Spleen (tissue), 7 donors: ENCODE results near the gene HAL.

Experiments
- POLR2A ChIP-seq, 3 donors: fragments of 450-650 bp; IDR thresholded peaks; one replicate each; pipeline ENCODE4 v1.5.1; 2017; ENCODE audit warnings: antibody characterized with exemption in 3 of 3, mild to moderate bottlenecking in 1 of 3
- POLR2AphosphoS5 ChIP-seq, 3 donors: sonication (generic); formaldehyde crosslinking; IDR thresholded peaks; one replicate each; pipeline ENCODE4 v1.5.1; 2017; ENCODE audit warnings: antibody characterized with exemption in 3 of 3
- TF ChIP-seq, protein P1 (sequence below), 11 experiments: fragments of 200-600 bp in 7 of 11; fragments of 450-650 bp in 4 of 11; sonication (generic) in 4 of 11; IDR thresholded peaks in 8 of 11; conservative IDR thresholded peaks in 3 of 11; 1 replicate in 7 of 11; 2 replicates in 4 of 11; pipeline versions ENCODE4 v1.4.0 to v1.8.0; 2016 to 2021; ENCODE audit warnings: antibody characterized with exemption in 11 of 11, inconsistent platforms in 4 of 11, mild to moderate bottlenecking in 1 of 11
- donor health status: DM: no; HTN: no; CAD: no; lungs with moderate emphysema.
- donor health status: DM: no; HTN: no; CAD: no.
- donor health status: DM: no; HTN: no; CAD: no.

DNA sequence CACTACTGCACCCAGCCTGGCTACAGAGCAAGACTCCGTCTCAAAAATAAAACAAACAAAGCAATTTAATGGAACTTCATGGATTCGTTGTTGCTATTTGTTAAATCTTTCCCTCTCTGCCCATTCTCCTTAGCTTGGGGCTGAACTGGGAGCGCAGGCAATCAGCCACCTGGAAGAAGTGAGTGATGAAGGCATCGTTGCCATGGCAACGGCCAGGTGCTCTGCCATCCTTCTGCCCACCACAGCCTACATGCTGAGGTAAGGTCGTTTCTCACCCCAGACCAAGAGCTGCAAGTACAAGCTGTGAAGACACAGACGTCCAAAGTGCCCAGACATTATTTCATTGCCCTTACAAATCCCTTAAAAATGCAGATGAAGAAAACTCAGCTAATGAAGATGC is 33.9 kb downstream of the HAL start:
- TF ChIP-seq, protein P1, sequence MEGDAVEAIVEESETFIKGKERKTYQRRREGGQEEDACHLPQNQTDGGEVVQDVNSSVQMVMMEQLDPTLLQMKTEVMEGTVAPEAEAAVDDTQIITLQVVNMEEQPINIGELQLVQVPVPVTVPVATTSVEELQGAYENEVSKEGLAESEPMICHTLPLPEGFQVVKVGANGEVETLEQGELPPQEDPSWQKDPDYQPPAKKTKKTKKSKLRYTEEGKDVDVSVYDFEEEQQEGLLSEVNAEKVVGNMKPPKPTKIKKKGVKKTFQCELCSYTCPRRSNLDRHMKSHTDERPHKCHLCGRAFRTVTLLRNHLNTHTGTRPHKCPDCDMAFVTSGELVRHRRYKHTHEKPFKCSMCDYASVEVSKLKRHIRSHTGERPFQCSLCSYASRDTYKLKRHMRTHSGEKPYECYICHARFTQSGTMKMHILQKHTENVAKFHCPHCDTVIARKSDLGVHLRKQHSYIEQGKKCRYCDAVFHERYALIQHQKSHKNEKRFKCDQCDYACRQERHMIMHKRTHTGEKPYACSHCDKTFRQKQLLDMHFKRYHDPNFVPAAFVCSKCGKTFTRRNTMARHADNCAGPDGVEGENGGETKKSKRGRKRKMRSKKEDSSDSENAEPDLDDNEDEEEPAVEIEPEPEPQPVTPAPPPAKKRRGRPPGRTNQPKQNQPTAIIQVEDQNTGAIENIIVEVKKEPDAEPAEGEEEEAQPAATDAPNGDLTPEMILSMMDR (IDR thresholded peaks at IDR 0.05 in 8 of 11, conservative IDR thresholded peaks at IDR 0.05 in 3 of 11): no peak
- no peak for TF ChIP-seq POLR2A (IDR thresholded peaks at IDR 0.05)
- TF ChIP-seq POLR2AphosphoS5 (IDR thresholded peaks at IDR 0.05): no peak
